Keratinocyte (primary cell): ENCODE measurements around the gene NPHS1. TPM values are rescaled to one million over a fixed set of nuclear protein-coding genes. Genes with fewer than 3 reads are reported as not detected.

ENCODE experiments used
- DNase-seq: peaks from one replicate; pipeline ENCODE4 v3.0.0-alpha.2; 2011; ENCODE audit warnings: low read depth, missing footprints, low spot score
- FAIRE-seq: peaks from 2 replicates; lab custom pipeline; 2011; peaks lifted over from hg19 to GRCh38; lab: Jason Lieb, UNC
- H2AFZ ChIP-seq: 2 replicates; pipeline ENCODE4 v1.6.0; 2012; ENCODE audit warnings: low read length, control low read depth, inconsistent platforms; ENCODE audit not compliant: control insufficient read depth
- H3K27ac ChIP-seq: 2 replicates; pipeline ENCODE4 v1.5.1; 2011; ENCODE audit warnings: low read length; ENCODE audit not compliant: control insufficient read depth, insufficient read depth
- H3K27me3 ChIP-seq: 3 replicates; pipeline ENCODE4 v1.6.0; 2011; ENCODE audit warnings: low read length; ENCODE audit not compliant: control insufficient read depth, insufficient read depth; ENCODE audit errors: extremely low read depth
- H3K36me3 ChIP-seq, 2 experiments: 2 replicates in 1 of 2; 3 replicates in 1 of 2; pipeline ENCODE4 v1.5.1; 2011; ENCODE audit warnings: low read length in 2 of 2, mild to moderate bottlenecking in 1 of 2; ENCODE audit not compliant: control insufficient read depth in 2 of 2, insufficient read depth in 2 of 2; ENCODE audit errors: extremely low read depth in 1 of 2
- H3K4me1 ChIP-seq: 3 replicates; pipeline ENCODE4 v1.5.1; 2011; ENCODE audit warnings: low read length; ENCODE audit not compliant: control insufficient read depth, insufficient read depth; ENCODE audit errors: extremely low read depth
- H3K4me2 ChIP-seq: 3 replicates; pipeline ENCODE4 v1.6.0; 2011; ENCODE audit warnings: low read depth, low read length; ENCODE audit not compliant: control insufficient read depth, insufficient read depth; ENCODE audit errors: extremely low read depth
- H3K4me3 ChIP-seq, 3 experiments: fragments of 200-600 bp in 1 of 3; sonication (generic) in 1 of 3; 2 replicates in 2 of 3; 3 replicates in 1 of 3; pipeline ENCODE4 v1.5.1; 2011 to 2016; ENCODE audit warnings: low read length in 3 of 3, mild to moderate bottlenecking in 3 of 3, control low read depth in 2 of 3, inconsistent platforms in 1 of 3, low read depth in 1 of 3, mixed read lengths in 1 of 3, mixed run types in 1 of 3, moderate library complexity in 1 of 3; ENCODE audit not compliant: control insufficient read depth in 2 of 3, insufficient read depth in 2 of 3; ENCODE audit errors: extremely low read depth in 1 of 3
- H3K79me2 ChIP-seq: 2 replicates; pipeline ENCODE4 v1.6.0; 2012; ENCODE audit warnings: low read length; ENCODE audit not compliant: control insufficient read depth, insufficient read depth
- H3K9ac ChIP-seq: 3 replicates; pipeline ENCODE4 v1.6.0; 2011; ENCODE audit warnings: low read length; ENCODE audit not compliant: control insufficient read depth, insufficient read depth; ENCODE audit errors: extremely low read depth
- H3K9me1 ChIP-seq: 3 replicates; pipeline ENCODE4 v1.6.0; 2011; ENCODE audit warnings: low read length; ENCODE audit not compliant: control insufficient read depth, insufficient read depth; ENCODE audit errors: extremely low read depth
- H3K9me3 ChIP-seq: 2 replicates; pipeline ENCODE4 v1.5.1; 2012; ENCODE audit warnings: low read depth, low read length; ENCODE audit not compliant: control insufficient read depth
- H4K20me1 ChIP-seq: 3 replicates; pipeline ENCODE4 v1.6.0; 2011; ENCODE audit warnings: low read length; ENCODE audit not compliant: control insufficient read depth, insufficient read depth; ENCODE audit errors: extremely low read depth
- EZH2 ChIP-seq: IDR thresholded peaks from one replicate; pipeline ENCODE4 v1.6.1; 2012; ENCODE audit warnings: inconsistent platforms, mild to moderate bottlenecking, low read length, moderate library complexity
- dilution Hi-C: fragments of 300-500 bp; cut with MboI; formaldehyde crosslinking; loops from one replicate; pipeline ENCODE4 v1.7.0; 2020; ENCODE audit warnings: low sequenced_read_pairs; ENCODE audit not compliant: extremely low pct_ligation_motif_present
- polyA plus RNA-seq, 5 experiments: library from polyadenylated mRNA; depleted of rRNA in 3 of 5; stranded (reverse) in 3 of 5; stranded (forward) in 1 of 5; unstranded in 1 of 5; fragments of >200 nt; gene quantifications; 1 replicate in 1 of 5; 2 replicates in 3 of 5; 3 replicates in 1 of 5; pipeline versions ENCODE4 v1.2.1 to v1.2.3, GENCODE V29; 2011 to 2012; ENCODE audit warnings: missing spikeins in 2 of 5, low read depth in 1 of 5, low replicate concordance in 1 of 5
- TF ChIP-seq, protein P1 (sequence below), 3 experiments: IDR thresholded peaks in 1 of 3; conservative IDR thresholded peaks in 1 of 3; optimal IDR thresholded peaks in 1 of 3; 2 replicates in 2 of 3; 3 replicates in 1 of 3; pipeline versions ENCODE3 to v1.5.1; 2011; ENCODE audit warnings: low read length in 3 of 3, mild to moderate bottlenecking in 3 of 3, moderate library complexity in 2 of 3, control low read depth in 1 of 3, inconsistent platforms in 1 of 3; ENCODE audit not compliant: insufficient read depth in 2 of 3; ENCODE audit errors: extremely low read depth in 1 of 3

The NPHS1 gene
- polyA plus RNA-seq, 1 donor (not counting 4 experiments of a cell fraction or from before 2014, with no cell fraction given) = not detected

- Histone ChIP-seq H3K9ac (no peak overlapping the region), H4K20me1 (peaks cover 2% of the 10 kb centered on the region), H3K27me3 (peaks cover 19% of the 10 kb centered on the region), H3K4me1 (no peaks in the 10 kb centered on the region), H3K4me2 (no peak overlapping the region), H3K9me1 (no peaks in the 10 kb centered on the region), H3K4me3 (no peak overlapping the region), H3K79me2 (no peaks in the 10 kb centered on the region), H2AFZ (no peak overlapping the region), H3K9me3 (no peaks in the 10 kb centered on the region), H3K36me3 (no peaks in the 10 kb centered on the region), H3K27ac (no peak overlapping the region)
- FAIRE-seq (no peak), DNase-seq (no peak)
- dilution Hi-C loops = no loop called here
- TF ChIP-seq, protein P1, sequence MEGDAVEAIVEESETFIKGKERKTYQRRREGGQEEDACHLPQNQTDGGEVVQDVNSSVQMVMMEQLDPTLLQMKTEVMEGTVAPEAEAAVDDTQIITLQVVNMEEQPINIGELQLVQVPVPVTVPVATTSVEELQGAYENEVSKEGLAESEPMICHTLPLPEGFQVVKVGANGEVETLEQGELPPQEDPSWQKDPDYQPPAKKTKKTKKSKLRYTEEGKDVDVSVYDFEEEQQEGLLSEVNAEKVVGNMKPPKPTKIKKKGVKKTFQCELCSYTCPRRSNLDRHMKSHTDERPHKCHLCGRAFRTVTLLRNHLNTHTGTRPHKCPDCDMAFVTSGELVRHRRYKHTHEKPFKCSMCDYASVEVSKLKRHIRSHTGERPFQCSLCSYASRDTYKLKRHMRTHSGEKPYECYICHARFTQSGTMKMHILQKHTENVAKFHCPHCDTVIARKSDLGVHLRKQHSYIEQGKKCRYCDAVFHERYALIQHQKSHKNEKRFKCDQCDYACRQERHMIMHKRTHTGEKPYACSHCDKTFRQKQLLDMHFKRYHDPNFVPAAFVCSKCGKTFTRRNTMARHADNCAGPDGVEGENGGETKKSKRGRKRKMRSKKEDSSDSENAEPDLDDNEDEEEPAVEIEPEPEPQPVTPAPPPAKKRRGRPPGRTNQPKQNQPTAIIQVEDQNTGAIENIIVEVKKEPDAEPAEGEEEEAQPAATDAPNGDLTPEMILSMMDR (optimal IDR thresholded peaks at IDR 0.05 in 1 of 3, IDR thresholded peaks at IDR 0.05 in 1 of 3, conservative IDR thresholded peaks at IDR 0.05 in 1 of 3; ENCODE audit: extremely low read depth in 1 of 3, insufficient read depth in 2 of 3, low read length in 3 of 3) = no peak
- no peak for TF ChIP-seq EZH2
Measured at GRCh38 chr19:35793381-35794165, 58.7 kb downstream of the NPHS1 start.

DNA sequence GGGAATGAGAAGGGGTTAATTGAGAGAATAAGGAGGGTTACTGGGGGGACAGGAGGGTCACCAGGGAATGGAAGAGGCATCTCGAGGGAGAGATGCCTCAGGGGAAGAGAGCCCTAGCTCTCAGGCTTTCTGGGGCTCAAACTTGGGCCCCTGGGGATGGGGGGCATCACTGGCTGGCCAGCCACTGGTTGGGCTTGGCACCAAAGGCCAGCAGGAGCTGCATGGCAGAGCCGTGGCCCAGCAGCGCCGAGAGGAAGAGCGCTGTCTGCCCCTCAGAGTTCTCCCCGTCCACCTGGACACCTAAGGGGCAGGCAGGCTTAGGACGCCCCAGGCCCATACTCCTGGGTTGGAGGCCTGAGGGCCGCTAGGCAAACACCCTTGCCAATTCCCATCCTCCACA is 59.4 kb downstream of the NPHS1 start:
- Histone ChIP-seq H3K4me1 (no peaks in the 10 kb centered on the region), H3K9me3 (no peaks in the 10 kb centered on the region), H3K27ac (no peak overlapping the region), H2AFZ (no peak overlapping the region), H4K20me1 (peaks cover 2% of the 10 kb centered on the region), H3K4me3 (no peak overlapping the region), H3K36me3 (no peaks in the 10 kb centered on the region), H3K27me3 (peaks cover 14% of the 10 kb centered on the region), H3K9ac (no peak overlapping the region), H3K4me2 (no peak overlapping the region), H3K79me2 (no peaks in the 10 kb centered on the region), H3K9me1 (no peaks in the 10 kb centered on the region)
- dilution Hi-C loops = no loop called here
- FAIRE-seq (no peak), DNase-seq (no peak)
- TF ChIP-seq, protein P1 (optimal IDR thresholded peaks at IDR 0.05 in 1 of 3, IDR thresholded peaks at IDR 0.05 in 1 of 3, conservative IDR thresholded peaks at IDR 0.05 in 1 of 3; ENCODE audit: extremely low read depth in 1 of 3, insufficient read depth in 2 of 3, low read length in 3 of 3) = no peak
- no peak for TF ChIP-seq EZH2
